CD14-positive monocyte (primary cell): ENCODE results near the gene GPR65. TPM values are rescaled to one million over a fixed set of nuclear protein-coding genes. Genes with fewer than 3 reads are reported as not detected.
A peak's percentile ranks its signal among the peaks of the same experiment; 100 is the strongest.

ENCODE experiments used
- DNase-seq, 3 donors: peaks; one replicate each; pipeline ENCODE4 v3.0.0-alpha.2; 2011 to 2022
- H2AFZ ChIP-seq: 2 replicates; pipeline ENCODE4 v1.6.0; 2012; ENCODE audit warnings: mild to moderate bottlenecking, low read depth, low read length, inconsistent platforms; ENCODE audit not compliant: insufficient read depth, poor library complexity, severe bottlenecking
- H3K27ac ChIP-seq, 2 donors: 1 replicate in 1 of 2; 2 replicates in 1 of 2; pipeline ENCODE4 v1.5.1; 2012 to 2013; ENCODE audit warnings: low read length in 2 of 2, control low read depth in 1 of 2, inconsistent platforms in 1 of 2, low read depth in 1 of 2, mild to moderate bottlenecking in 1 of 2
- H3K27me3 ChIP-seq, 2 donors: one replicate each; pipeline versions ENCODE4 v1.6.0 to v1.6.1; 2011 to 2013; ENCODE audit warnings: low read length in 2 of 2; ENCODE audit not compliant: control insufficient read depth in 2 of 2, insufficient read depth in 2 of 2
- H3K36me3 ChIP-seq, 2 donors: replicated peaks in 1 of 2; 1 replicate in 1 of 2; 2 replicates in 1 of 2; pipeline versions ENCODE4 v1.5.1 to v1.6.1; 2012 to 2013; ENCODE audit warnings: low read length in 2 of 2, control low read depth in 1 of 2, inconsistent platforms in 1 of 2, mild to moderate bottlenecking in 1 of 2; ENCODE audit not compliant: insufficient read depth in 2 of 2, control insufficient read depth in 1 of 2
- H3K4me1 ChIP-seq, 2 donors: 1 replicate in 1 of 2; 2 replicates in 1 of 2; pipeline versions ENCODE4 v1.5.1 to v1.6.1; 2012 to 2013; ENCODE audit warnings: low read length in 2 of 2, control low read depth in 1 of 2, inconsistent platforms in 1 of 2, mild to moderate bottlenecking in 1 of 2, moderate library complexity in 1 of 2; ENCODE audit not compliant: insufficient read depth in 2 of 2, control insufficient read depth in 1 of 2
- H3K4me2 ChIP-seq: replicated peaks from 2 replicates; pipeline ENCODE3; 2012; ENCODE audit warnings: low read length, moderate library complexity, mild to moderate bottlenecking; ENCODE audit not compliant: poor library complexity, severe bottlenecking; ENCODE audit errors: extremely low read depth
- H3K4me3 ChIP-seq, 3 experiments: fragments of 200-600 bp in 1 of 3; sonication (generic) in 1 of 3; replicated peaks in 1 of 3; 1 replicate in 2 of 3; 2 replicates in 1 of 3; pipeline ENCODE4 v1.5.1; 2011 to 2013; ENCODE audit warnings: low read length in 3 of 3, mild to moderate bottlenecking in 3 of 3, control low read depth in 2 of 3, low read depth in 2 of 3, inconsistent platforms in 1 of 3, moderate library complexity in 1 of 3
- H3K79me2 ChIP-seq: 2 replicates; pipeline ENCODE4 v1.6.0; 2012; ENCODE audit warnings: mild to moderate bottlenecking, control low read depth, inconsistent platforms, low read length, moderate library complexity; ENCODE audit not compliant: insufficient read depth
- H3K9ac ChIP-seq: 2 replicates; pipeline ENCODE4 v1.6.0; 2017; ENCODE audit warnings: low read length, mild to moderate bottlenecking; ENCODE audit not compliant: insufficient read depth, poor library complexity, severe bottlenecking
- H3K9me3 ChIP-seq, 2 donors: replicated peaks in 1 of 2; 1 replicate in 1 of 2; 2 replicates in 1 of 2; pipeline versions ENCODE4 v1.5.1 to v1.6.1; 2012 to 2013; ENCODE audit warnings: low read length in 2 of 2, control low read depth in 1 of 2; ENCODE audit not compliant: control insufficient read depth in 1 of 2, insufficient read depth in 1 of 2
- H4K20me1 ChIP-seq: 2 replicates; pipeline ENCODE4 v1.6.0; 2012; ENCODE audit warnings: mild to moderate bottlenecking, low read length, control low read depth, moderate library complexity; ENCODE audit not compliant: insufficient read depth
- H3K27ac Mint-ChIP-seq, 7 donors: one replicate each; pipeline ENCODE4 v1.8.0; 2020; ENCODE audit warnings: mild to moderate bottlenecking in 7 of 7, mixed read lengths in 7 of 7, moderate library complexity in 6 of 7, inconsistent platforms in 2 of 7
- H3K27me3 Mint-ChIP-seq, 3 donors: one replicate each; pipeline ENCODE4 v1.8.0; 2021 to 2022; ENCODE audit warnings: low read depth in 3 of 3, mild to moderate bottlenecking in 3 of 3, mixed read lengths in 3 of 3, moderate library complexity in 3 of 3, inconsistent platforms in 1 of 3
- H3K36me3 Mint-ChIP-seq, 2 donors: one replicate each; pipeline ENCODE4 v1.8.0; 2020; ENCODE audit warnings: mixed read lengths in 2 of 2, inconsistent platforms in 1 of 2, mild to moderate bottlenecking in 1 of 2
- H3K4me1 Mint-ChIP-seq: one replicate; pipeline ENCODE4 v1.8.0; 2020; ENCODE audit warnings: mild to moderate bottlenecking, mixed read lengths
- H3K4me3 Mint-ChIP-seq, 2 donors: one replicate each; pipeline ENCODE4 v1.8.0; 2020; ENCODE audit warnings: mild to moderate bottlenecking in 2 of 2, mixed read lengths in 2 of 2, moderate library complexity in 1 of 2
- H3K9me3 Mint-ChIP-seq, 7 donors: one replicate each; pipeline ENCODE4 v1.8.0; 2020 to 2022; ENCODE audit warnings: mixed read lengths in 7 of 7, mild to moderate bottlenecking in 6 of 7, moderate library complexity in 6 of 7, inconsistent platforms in 2 of 7
- CTCF ChIP-seq: fragments of 200-600 bp; IDR thresholded peaks from one replicate; pipeline ENCODE4 v1.8.0; 2022; ENCODE audit warnings: antibody characterized with exemption, mild to moderate bottlenecking
- WGBS: methylation state at CpG from one replicate; pipeline ENCODE4 v1.1.5; 2013; ENCODE audit warnings: missing lambda C conversion rate; ENCODE audit not compliant: insufficient coverage; 5-methylcytosine and 5-hydroxymethylcytosine counted together
- intact Hi-C, 2 donors: fragments of 100-400 bp; cut with micrococcal nuclease; formaldehyde crosslinking; loops; one replicate each; pipeline versions ENCODE4 v1.15.0 to v1.15.1; 2023
- polyA plus RNA-seq, 3 donors: library from polyadenylated mRNA; depleted of rRNA in 1 of 3; unstranded in 2 of 3; stranded (reverse) in 1 of 3; fragments of 300-500 nt in 2 of 3; fragments of >200 nt in 1 of 3; fragmentation: Illumina TruSeq in 2 of 3; gene quantifications; 1 replicate in 2 of 3; 2 replicates in 1 of 3; pipeline ENCODE4 v1.2.3, GENCODE V29; 2012 to 2021

Gene GPR65
- polyA plus RNA-seq, 3 donors, result 15.5 to 33.3 (median 20.6) TPM

- Histone ChIP-seq H3K36me3 (peaks cover 12 to 16% of the 10 kb centered on the region in 2 donors), H3K4me2 (peak overlapping the region; percentile 72), H4K20me1 (peaks cover 12% of the 10 kb centered on the region), H3K79me2 (peaks cover 74% of the 10 kb centered on the region), H3K27me3 (no peaks in the 10 kb centered on the region), H2AFZ (peak overlapping the region; percentile 7), H3K9ac (peak overlapping the region; percentile 66), H3K27ac (peak overlapping the region; percentile 79 to 89), H3K9me3 (no peaks in the 10 kb centered on the region), H3K4me3 (peak overlapping the region; percentile 63 to 99 (median 86)), H3K4me1 (peaks cover 58 to 81% of the 10 kb centered on the region in 2 donors)
- Mint-ChIP-seq H3K27me3 (peaks cover 0 to 1% (median 0%) of the 10 kb centered on the region in 3 donors), H3K27ac (peak overlapping the region; percentile 90 to 96 (median 92)), H3K36me3 (peaks cover 30 to 33% of the 10 kb centered on the region in 2 donors), H3K4me3 (peak overlapping the region; percentile 70 to 86), H3K9me3 (peaks cover 0 to 2% (median 0%) of the 10 kb centered on the region in 7 donors), H3K4me1 (peaks cover 76% of the 10 kb centered on the region)
- intact Hi-C loops, result loop anchor here in 1 of 2 donors (10.0 kb wide), 1 partner anchor 379 kb away; the partner anchor contains the start of gene SPATA7
- DNase-seq, result peak; percentile 79 to 90 (median 90)
- 0% methylated on average over 1 of the region's 13 CpGs for WGBS
- no peak for TF ChIP-seq CTCF
These were observed 1.3 kb downstream of the GPR65 start for GRCh38 chr14:88005978-88006851.

- peaks cover 40 to 46% of the 10 kb centered on the region in 2 donors for H3K36me3 Mint-ChIP-seq
- intact Hi-C loops, result loop anchor here in 1 of 2 donors (10.0 kb wide), 1 partner anchor 377 kb away; the partner anchor contains the start of gene SPATA7
- peak overlapping the region; percentile 51 to 85 for H3K4me3 Mint-ChIP-seq
- H3K9me3 Mint-ChIP-seq, result no peaks in the 10 kb centered on the region
- H3K27me3 Mint-ChIP-seq, result peaks cover 0 to 1% (median 0%) of the 10 kb centered on the region in 3 donors
- H3K9ac ChIP-seq, result no peak overlapping the region
- no peaks in the 10 kb centered on the region for H3K9me3 ChIP-seq
- peak overlapping the region; percentile 72 for H3K4me2 ChIP-seq
- H3K4me3 ChIP-seq, result peak overlapping the region in 1 of 3 experiments; percentile 66
- TF ChIP-seq CTCF, result no peak
- H2AFZ ChIP-seq, result no peak overlapping the region
- H3K27me3 ChIP-seq, result no peaks in the 10 kb centered on the region
- no peak for DNase-seq
- peaks cover 70% of the 10 kb centered on the region for H3K4me1 Mint-ChIP-seq
- WGBS, result no CpG with 5 or more reads among the region's 1 CpG
- H3K4me1 ChIP-seq, result peaks cover 44 to 72% of the 10 kb centered on the region in 2 donors
- H3K27ac Mint-ChIP-seq, result peak overlapping the region in 4 of 7 donors; percentile 88 to 94 (median 91)
- peaks cover 83% of the 10 kb centered on the region for H3K79me2 ChIP-seq
- peaks cover 26% of the 10 kb centered on the region in 2 donors for H3K36me3 ChIP-seq
- H4K20me1 ChIP-seq, result peaks cover 23% of the 10 kb centered on the region
- no peak overlapping the region for H3K27ac ChIP-seq
These were observed 2.7 kb downstream of the GPR65 start for GRCh38 chr14:88007608-88008007.
